ENCODE measurements around the gene SORBS1.

SORBS1 gene

DNA sequence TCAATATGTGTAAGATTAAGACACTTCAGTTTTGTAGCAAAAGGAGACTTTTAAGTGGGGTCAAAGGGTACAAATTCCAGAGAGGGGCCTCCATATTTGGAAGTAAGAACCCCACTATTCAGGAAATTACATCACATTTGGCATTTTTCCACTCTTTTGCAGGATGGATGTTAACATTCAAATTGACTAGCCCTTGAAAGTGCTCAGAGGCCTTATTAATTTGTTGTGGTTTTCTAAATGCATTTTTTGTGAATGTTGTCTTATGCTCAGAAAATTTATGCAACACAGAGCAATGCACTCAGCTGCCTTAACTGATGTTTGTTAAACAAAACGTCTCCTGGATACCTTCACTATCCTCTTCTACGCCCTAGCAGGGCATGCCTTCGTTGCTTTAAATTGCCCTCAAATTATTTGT is 219.4 kb downstream of the SORBS1 start:
- no peaks in the 10 kb centered on the region for H3K4me1 Mint-ChIP-seq (ENCODE audit: low read depth)
- H3K36me3 Mint-ChIP-seq (ENCODE audit: low read depth) = no peaks in the 10 kb centered on the region
- no peak overlapping the region for H3K27ac Mint-ChIP-seq
- no peaks in the 10 kb centered on the region for H3K27me3 Mint-ChIP-seq
- no peak overlapping the region for H3K4me3 Mint-ChIP-seq
- no peaks in the 10 kb centered on the region for H3K9me3 Mint-ChIP-seq

DNA sequence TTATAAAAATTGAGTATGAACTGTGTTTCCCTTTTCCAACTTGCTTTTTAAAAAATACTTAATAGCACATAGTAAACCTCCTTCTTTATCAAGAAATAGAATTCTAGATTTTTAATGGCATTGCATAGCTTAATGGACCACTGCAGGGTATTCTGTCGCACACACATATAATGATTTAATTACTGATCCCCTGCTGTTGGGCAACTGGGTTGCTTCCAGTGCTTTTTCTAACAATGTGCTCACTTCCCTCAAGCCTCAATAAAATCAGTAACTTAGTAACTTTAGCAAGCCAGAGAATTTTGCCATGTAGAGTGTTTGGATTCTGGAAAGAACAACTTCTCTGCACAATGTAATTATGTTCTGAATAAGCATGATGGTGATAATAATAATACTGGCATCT is 221.3 kb downstream of the SORBS1 start:
- no peaks in the 10 kb centered on the region for H3K4me1 Mint-ChIP-seq (ENCODE audit: low read depth)
- H3K27me3 Mint-ChIP-seq = no peaks in the 10 kb centered on the region
- no peak overlapping the region for H3K27ac Mint-ChIP-seq
- H3K36me3 Mint-ChIP-seq (ENCODE audit: low read depth) = no peaks in the 10 kb centered on the region
- no peak overlapping the region for H3K4me3 Mint-ChIP-seq
- H3K9me3 Mint-ChIP-seq = no peaks in the 10 kb centered on the region

GRCh38 chr10:95337423-95338160 is 223.6 kb downstream of the SORBS1 start:
- no peak overlapping the region for H3K27ac Mint-ChIP-seq
- H3K4me3 Mint-ChIP-seq = no peak overlapping the region
- no peaks in the 10 kb centered on the region for H3K36me3 Mint-ChIP-seq (ENCODE audit: low read depth)
- no peaks in the 10 kb centered on the region for H3K27me3 Mint-ChIP-seq
- no peaks in the 10 kb centered on the region for H3K9me3 Mint-ChIP-seq
- H3K4me1 Mint-ChIP-seq (ENCODE audit: low read depth) = no peaks in the 10 kb centered on the region

GRCh38 chr10:95336702-95337101 is 224.5 kb downstream of the SORBS1 start:
- Mint-ChIP-seq H3K4me1 (ENCODE audit: low read depth) (no peaks in the 10 kb centered on the region), H3K9me3 (no peaks in the 10 kb centered on the region), H3K4me3 (no peak overlapping the region), H3K27ac (no peak overlapping the region), H3K27me3 (no peaks in the 10 kb centered on the region), H3K36me3 (ENCODE audit: low read depth) (no peaks in the 10 kb centered on the region)

DNA sequence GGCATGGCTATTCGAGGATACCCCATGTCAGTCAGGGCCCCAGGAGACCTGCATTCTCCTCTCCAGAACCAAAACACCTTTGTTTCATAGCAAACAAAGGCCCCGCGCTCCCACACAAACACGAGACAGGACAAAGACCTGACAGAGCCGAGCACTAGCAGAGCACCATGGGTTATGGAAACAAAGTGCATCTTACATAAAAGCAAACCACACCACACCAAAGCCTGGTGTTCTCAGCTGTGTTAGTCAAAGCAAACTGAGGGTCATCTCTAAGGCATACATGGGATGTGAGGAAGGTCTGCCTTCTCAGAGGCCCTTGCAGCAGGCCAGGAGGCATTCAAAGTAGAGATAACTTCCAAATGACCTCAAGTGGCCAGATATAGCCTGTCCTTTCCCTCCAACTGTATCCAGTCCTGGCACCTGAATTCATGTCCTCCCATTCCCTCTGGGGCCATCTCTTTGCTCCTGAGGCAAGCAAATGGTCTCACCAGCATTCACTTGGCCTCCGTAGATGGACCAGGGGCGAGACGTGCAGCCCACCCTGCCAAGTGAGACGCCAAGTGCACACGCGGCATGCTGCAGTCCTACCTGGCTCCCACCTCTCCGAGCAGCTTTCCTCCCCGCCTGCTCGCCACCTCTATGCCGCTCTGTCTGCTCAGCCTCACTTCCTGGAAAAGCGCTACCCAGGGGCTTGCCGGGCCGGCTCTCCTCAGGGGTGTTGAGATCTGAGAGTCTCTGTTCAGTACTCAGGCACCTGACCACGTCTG is 225.1 kb downstream of the SORBS1 start:
- Mint-ChIP-seq H3K27me3 (no peaks in the 10 kb centered on the region), H3K27ac (no peak overlapping the region), H3K4me1 (ENCODE audit: low read depth) (no peaks in the 10 kb centered on the region), H3K9me3 (no peaks in the 10 kb centered on the region), H3K4me3 (no peak overlapping the region), H3K36me3 (ENCODE audit: low read depth) (no peaks in the 10 kb centered on the region)

GRCh38 chr10:95334805-95335144 is 226.4 kb downstream of the SORBS1 start:
- Mint-ChIP-seq H3K9me3 (no peaks in the 10 kb centered on the region), H3K4me1 (ENCODE audit: low read depth) (no peaks in the 10 kb centered on the region), H3K4me3 (no peak overlapping the region), H3K27me3 (no peaks in the 10 kb centered on the region), H3K36me3 (ENCODE audit: low read depth) (no peaks in the 10 kb centered on the region), H3K27ac (no peak overlapping the region)

- Mint-ChIP-seq H3K36me3 (ENCODE audit: low read depth) (no peaks in the 10 kb centered on the region), H3K4me3 (no peak overlapping the region), H3K9me3 (no peaks in the 10 kb centered on the region), H3K27ac (no peak overlapping the region), H3K27me3 (no peaks in the 10 kb centered on the region), H3K4me1 (ENCODE audit: low read depth) (no peaks in the 10 kb centered on the region)
These were observed 227.0 kb downstream of the SORBS1 start for GRCh38 chr10:95333997-95334804.

DNA sequence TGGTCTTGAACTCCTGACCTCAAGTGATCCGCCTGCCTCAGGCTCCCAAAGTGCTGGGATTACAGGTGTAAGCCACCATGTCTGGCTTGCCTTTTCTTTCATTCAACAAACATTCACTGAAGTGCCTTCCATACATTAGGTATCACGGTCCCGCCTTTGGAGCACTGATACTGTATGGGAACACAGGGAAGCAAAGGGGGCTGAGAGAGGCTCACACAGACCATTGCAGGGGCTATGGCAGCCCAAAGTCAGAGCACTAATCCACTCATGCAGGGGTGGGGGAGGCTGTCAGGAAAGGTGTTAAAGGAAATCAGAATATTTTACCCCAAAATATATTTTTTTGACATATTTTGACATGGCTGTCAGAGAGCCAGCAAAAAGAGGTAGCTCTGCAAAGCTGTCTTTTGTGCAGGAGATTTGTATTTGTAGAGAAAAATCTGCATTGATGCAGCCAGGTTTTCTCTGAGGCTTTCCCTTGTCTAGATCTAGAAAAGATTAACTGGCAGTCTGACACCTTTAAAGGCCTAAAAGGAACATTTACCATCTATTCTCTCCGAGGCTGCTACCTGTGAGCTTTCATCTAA is 228.4 kb downstream of the SORBS1 start:
- no peaks in the 10 kb centered on the region for H3K9me3 Mint-ChIP-seq
- H3K27ac Mint-ChIP-seq = no peak overlapping the region
- no peaks in the 10 kb centered on the region for H3K27me3 Mint-ChIP-seq
- no peaks in the 10 kb centered on the region for H3K4me1 Mint-ChIP-seq (ENCODE audit: low read depth)
- H3K4me3 Mint-ChIP-seq = no peak overlapping the region
- no peaks in the 10 kb centered on the region for H3K36me3 Mint-ChIP-seq (ENCODE audit: low read depth)

- H3K27me3 Mint-ChIP-seq = no peaks in the 10 kb centered on the region
- no peaks in the 10 kb centered on the region for H3K9me3 Mint-ChIP-seq
- no peaks in the 10 kb centered on the region for H3K36me3 Mint-ChIP-seq (ENCODE audit: low read depth)
- no peak overlapping the region for H3K4me3 Mint-ChIP-seq
- H3K27ac Mint-ChIP-seq = no peak overlapping the region
- no peaks in the 10 kb centered on the region for H3K4me1 Mint-ChIP-seq (ENCODE audit: low read depth)
These were observed 229.5 kb downstream of the SORBS1 start for GRCh38 chr10:95331596-95332130.

GRCh38 chr10:95330966-95331453 is 230.2 kb downstream of the SORBS1 start:
- Mint-ChIP-seq H3K36me3 (ENCODE audit: low read depth) (no peaks in the 10 kb centered on the region), H3K9me3 (no peaks in the 10 kb centered on the region), H3K27me3 (no peaks in the 10 kb centered on the region), H3K27ac (no peak overlapping the region), H3K4me1 (ENCODE audit: low read depth) (no peaks in the 10 kb centered on the region), H3K4me3 (no peak overlapping the region)

GRCh38 chr10:95329296-95329695 is 231.9 kb downstream of the SORBS1 start:
- H3K4me3 Mint-ChIP-seq = no peak overlapping the region
- no peaks in the 10 kb centered on the region for H3K27me3 Mint-ChIP-seq
- no peaks in the 10 kb centered on the region for H3K36me3 Mint-ChIP-seq (ENCODE audit: low read depth)
- no peak overlapping the region for H3K27ac Mint-ChIP-seq
- H3K4me1 Mint-ChIP-seq (ENCODE audit: low read depth) = no peaks in the 10 kb centered on the region
- H3K9me3 Mint-ChIP-seq = no peaks in the 10 kb centered on the region

DNA sequence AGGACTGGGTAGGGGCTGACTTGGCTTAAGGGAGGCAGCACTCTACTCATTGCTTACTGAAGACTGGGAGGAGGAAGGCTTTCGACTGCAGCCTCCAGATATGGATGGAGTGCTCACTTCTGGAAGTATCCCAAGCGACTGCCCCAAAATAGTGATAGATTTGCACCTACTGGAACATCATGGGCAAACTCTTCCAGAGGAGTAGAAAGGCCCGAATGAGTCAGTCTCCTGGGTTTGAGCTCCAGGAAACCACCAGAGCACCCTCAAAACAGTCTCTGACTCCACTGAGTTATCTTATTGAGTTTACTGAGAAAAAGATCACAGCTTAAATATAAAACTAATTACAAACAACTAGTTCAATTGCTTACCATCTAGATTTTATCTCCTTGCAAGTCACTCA is 233.2 kb downstream of the SORBS1 start:
- H3K27ac Mint-ChIP-seq = no peak overlapping the region
- no peaks in the 10 kb centered on the region for H3K36me3 Mint-ChIP-seq (ENCODE audit: low read depth)
- no peaks in the 10 kb centered on the region for H3K4me1 Mint-ChIP-seq (ENCODE audit: low read depth)
- H3K9me3 Mint-ChIP-seq = no peaks in the 10 kb centered on the region
- no peak overlapping the region for H3K4me3 Mint-ChIP-seq
- no peaks in the 10 kb centered on the region for H3K27me3 Mint-ChIP-seq

DNA sequence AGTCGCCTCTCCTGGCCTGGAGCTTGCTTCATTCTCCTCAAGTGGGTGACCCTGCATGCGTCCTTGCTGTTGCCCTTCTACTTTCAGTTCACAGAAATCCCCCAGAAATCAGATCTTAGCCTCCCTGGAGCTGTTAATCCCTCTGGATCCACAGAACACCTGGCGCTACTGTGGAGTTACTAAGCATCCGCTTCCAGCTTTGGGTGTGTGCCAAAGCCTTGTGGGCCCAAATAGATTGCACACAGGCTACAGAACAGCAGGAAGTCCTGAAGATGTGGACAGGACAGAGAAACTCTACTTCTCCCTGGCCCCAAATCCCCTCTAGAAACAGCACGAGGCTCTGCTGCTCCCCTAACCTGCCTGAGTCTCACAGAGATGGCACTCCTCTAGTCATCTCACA is 233.8 kb downstream of the SORBS1 start:
- Mint-ChIP-seq H3K4me3 (no peak overlapping the region), H3K27me3 (no peaks in the 10 kb centered on the region), H3K9me3 (no peaks in the 10 kb centered on the region), H3K36me3 (ENCODE audit: low read depth) (no peaks in the 10 kb centered on the region), H3K4me1 (ENCODE audit: low read depth) (no peaks in the 10 kb centered on the region), H3K27ac (no peak overlapping the region)

- H3K36me3 Mint-ChIP-seq (ENCODE audit: low read depth) = no peaks in the 10 kb centered on the region
- no peak overlapping the region for H3K27ac Mint-ChIP-seq
- no peaks in the 10 kb centered on the region for H3K9me3 Mint-ChIP-seq
- H3K27me3 Mint-ChIP-seq = no peaks in the 10 kb centered on the region
- H3K4me3 Mint-ChIP-seq = no peak overlapping the region
- H3K4me1 Mint-ChIP-seq (ENCODE audit: low read depth) = no peaks in the 10 kb centered on the region
These were observed 234.8 kb downstream of the SORBS1 start for GRCh38 chr10:95326396-95326795.

Measured in stimulated activated naive CD8-positive, alpha-beta T cell treated with anti-CD3 and anti-CD28 coated beads, Interleukin-15, Interleukin-2, amounts not matched to agents 100 ng/mL and 50 ng/mL, for 24 hours (primary cell).